ENCODE results near the gene PROC.
"Not testable (repeated sequence)": the region's sequence is repeated elsewhere in the genome, so short reads cannot be mapped to it uniquely, and the experiment has no call there.

PROC gene

DNA sequence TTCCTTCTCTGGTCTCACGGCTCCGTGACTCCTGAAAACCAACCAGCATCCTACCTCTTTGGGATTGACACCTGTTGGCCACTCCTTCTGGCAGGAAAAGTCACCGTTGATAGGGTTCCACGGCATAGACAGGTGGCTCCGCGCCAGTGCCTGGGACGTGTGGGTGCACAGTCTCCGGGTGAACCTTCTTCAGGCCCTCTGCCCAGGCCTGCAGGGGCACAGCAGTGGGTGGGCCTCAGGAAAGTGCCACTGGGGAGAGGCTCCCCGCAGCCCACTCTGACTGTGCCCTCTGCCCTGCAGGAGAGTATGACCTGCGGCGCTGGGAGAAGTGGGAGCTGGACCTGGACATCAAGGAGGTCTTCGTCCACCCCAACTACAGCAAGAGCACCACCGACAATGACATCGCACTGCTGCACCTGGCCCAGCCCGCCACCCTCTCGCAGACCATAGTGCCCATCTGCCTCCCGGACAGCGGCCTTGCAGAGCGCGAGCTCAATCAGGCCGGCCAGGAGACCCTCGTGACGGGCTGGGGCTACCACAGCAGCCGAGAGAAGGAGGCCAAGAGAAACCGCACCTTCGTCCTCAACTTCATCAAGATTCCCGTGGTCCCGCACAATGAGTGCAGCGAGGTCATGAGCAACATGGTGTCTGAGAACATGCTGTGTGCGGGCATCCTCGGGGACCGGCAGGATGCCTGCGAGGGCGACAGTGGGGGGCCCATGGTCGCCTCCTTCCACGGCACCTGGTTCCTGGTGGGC lies 10.0 kb downstream of the PROC start:
- no peak for DNase-seq (ENCODE audit: low read depth)

DNA sequence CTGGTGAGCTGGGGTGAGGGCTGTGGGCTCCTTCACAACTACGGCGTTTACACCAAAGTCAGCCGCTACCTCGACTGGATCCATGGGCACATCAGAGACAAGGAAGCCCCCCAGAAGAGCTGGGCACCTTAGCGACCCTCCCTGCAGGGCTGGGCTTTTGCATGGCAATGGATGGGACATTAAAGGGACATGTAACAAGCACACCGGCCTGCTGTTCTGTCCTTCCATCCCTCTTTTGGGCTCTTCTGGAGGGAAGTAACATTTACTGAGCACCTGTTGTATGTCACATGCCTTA lies 10.5 kb downstream of the PROC start:
- DNase-seq (ENCODE audit: low read depth): no peak

DNA sequence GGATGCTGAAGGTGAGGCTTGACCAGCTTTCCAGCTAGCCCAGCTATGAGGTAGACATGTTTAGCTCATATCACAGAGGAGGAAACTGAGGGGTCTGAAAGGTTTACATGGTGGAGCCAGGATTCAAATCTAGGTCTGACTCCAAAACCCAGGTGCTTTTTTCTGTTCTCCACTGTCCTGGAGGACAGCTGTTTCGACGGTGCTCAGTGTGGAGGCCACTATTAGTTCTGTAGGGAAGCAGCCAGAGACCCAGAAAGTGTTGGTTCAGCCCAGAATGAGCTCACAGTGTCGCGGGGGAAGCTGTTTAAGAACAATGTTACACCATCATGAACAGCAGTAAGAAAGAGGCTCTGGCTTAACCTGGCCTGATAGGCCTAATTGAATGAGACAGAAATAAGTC lies 11.1 kb downstream of the PROC start:
- DNase-seq (ENCODE audit: low read depth): no peak

DNA sequence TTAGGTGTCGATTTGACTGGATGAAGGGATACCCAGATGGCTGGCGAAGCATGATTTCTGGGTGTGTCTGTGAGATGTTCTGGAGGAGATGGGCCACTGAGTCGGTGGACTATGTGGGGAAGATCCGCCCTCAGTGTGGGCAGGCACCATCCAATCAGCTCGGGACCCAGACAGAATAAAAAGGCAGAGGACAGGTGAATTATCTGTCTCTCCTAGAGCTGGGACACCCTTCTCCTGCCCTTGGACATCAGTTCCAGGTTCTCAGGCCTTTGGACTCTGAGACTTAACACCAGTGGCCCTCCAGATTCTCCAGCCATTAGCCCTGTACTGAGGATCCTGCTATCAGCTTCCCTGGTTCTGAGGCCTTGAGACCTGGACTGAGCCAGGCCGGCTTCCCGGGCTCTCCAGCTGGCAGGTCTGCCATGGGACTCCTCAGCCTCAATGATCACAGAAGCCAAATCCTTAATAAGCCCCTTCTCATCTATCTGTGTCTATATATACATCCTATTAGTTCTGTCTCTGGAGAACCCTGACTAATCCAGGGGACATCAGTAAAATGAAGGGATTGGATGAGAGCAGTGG lies 11.7 kb downstream of the PROC start:
- no peak for DNase-seq (ENCODE audit: low read depth)

DNA sequence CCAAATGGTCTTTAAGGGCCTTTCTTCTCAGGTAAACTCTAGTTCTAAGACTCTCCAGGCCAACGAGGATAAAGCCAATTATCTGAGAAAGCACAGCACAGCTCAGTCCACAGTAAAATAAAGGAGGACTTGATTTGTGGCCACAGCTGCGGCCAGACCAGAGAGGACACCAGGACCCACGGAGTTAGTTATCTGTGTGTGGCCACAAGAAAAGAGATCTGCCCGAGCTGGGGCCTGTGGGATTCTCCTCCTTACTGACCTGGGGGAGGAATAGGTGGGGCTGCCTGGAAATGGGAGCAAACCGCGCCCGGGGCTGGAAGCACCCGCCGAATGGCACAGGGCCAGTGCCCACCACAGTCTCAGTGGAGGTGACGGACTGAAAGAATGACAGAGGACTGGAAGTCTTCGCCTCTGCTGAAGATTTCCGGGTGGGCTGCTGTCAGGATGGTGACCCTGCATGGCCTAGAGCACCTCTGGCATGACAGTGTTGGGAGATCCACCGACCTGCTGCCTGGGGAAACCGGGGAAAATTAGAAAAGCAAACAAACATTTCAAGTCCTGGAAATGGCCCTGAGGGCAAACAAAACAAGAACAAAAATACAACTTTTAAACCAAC lies 13.3 kb downstream of the PROC start:
- no peak for DNase-seq (ENCODE audit: low read depth)

DNA sequence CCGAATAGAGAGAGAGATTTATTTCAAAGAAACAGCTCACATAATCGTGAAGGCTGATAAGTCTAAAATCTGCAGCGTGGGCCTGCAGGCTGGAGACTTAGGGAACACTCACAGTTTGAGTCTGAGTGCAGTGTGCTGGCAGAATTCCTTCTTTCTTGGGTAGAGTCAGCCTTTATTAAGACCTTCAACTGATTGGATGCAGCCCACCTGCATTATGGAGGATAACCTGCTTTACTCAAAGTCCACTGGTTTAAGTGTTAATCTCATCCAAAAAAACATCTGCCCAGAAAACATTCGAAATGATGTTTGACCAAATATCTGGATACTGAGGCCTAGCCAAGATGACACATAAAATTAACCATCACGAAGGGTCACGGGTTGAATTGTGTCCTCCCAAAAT lies 16.3 kb downstream of the PROC start:
- DNase-seq (ENCODE audit: low read depth): no peak

DNA sequence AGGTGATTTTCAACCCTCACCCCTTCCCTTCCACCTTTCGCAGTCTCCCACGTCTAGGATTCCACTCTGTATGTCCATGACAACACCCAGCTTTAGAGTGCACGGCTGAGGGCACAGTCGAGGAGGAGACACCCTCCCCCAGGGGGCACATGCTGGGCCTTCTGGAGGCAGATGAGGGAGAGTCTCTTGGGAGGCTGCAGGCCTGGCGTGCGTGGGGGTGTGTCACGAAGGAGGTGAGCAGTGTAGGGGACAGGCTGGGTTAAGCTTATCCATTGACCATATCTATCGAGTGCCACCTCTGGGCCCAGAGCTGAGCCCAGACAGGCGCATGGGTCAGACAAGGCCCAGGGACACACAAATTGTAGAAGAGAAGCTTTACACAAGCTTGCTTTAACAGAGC lies 18.8 kb downstream of the PROC start:
- no peak for DNase-seq (ENCODE audit: low read depth)

DNA sequence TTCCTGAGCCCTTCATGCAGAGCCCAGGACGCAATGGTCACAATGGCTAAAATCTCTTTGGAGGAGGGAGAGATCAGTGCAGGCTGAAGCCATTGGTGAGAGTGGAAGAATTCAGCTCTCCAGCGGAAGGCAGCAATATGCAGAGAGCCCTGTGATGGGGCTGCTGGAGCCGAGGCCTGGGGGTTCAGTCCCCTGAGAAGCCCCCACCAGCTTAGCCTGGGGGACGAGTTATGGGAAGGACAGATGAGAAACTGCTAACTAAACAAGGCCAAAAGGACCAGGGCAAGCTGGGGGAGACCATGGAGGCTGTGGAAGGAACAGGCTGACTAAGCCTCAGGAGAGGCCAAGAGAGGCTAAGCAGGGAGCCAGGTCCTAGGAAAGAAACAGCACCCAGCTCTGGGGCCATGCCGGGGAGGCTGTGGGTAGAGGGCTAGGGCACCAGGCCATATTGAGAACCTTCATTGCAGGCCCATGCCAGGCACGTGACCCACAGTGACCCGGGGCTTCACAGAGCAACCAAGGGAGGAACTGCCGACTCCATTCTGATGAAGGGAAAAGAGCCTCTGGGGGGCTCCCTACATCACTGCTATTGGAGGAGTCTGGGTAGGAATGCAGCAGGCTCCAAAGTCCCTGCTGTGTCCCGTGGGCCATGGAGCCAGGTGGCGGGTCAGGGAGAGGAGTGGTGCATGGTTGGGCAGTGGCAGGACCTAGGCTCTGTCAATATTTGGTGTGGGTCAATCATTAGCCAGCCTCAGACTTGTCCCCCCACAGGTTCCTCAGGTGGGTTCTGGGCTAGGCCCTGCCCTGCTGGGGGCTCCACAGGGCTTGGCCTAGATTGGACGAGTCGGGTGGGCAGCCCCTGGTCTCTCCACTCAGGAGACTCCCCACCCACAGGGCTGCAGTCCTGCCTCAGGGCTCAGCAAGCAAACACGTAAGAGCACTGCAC lies 19.8 kb downstream of the PROC start:
- no peak for DNase-seq (ENCODE audit: low read depth)

DNA sequence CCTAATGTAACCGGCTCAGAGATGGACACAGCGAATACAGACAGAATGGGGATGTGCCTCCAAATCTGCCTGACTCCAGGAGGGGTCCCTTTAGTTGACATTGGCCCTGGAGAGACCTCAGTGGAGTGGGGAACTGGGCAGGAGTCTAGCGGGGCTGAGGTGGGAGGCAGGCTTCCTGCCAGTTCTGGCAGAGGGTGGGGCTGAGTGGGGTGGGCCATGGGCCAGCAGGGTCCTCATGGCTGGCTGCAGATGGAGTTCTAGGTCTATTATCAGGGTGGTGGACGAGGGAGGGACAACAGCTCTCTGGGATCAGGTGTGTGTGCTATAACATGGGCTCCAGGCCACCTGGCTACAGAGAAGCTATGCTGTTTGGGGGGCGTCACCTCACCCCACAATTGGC lies 21.1 kb downstream of the PROC start:
- no peak for DNase-seq (ENCODE audit: low read depth)

DNA sequence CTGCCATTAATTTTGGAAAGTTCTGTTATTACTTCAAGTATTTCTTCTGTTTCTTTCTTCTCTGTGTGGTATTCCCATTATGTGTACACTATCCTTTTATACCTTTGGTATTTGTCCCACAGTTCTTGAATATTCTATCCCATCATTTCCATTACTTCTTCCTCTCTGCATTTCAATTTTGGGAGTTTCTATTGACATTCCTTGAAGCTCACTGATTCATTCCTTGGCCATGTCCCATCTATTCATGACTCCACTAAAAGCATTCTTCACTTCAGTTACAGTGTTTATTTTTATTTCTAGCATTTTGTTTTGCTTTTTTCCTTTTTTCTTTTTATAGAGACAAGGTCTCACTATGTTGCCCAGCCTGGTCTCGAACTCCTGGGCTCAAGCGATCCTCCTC lies 30.3 kb downstream of the PROC start:
- DNase-seq (ENCODE audit: low read depth): no peak

DNA sequence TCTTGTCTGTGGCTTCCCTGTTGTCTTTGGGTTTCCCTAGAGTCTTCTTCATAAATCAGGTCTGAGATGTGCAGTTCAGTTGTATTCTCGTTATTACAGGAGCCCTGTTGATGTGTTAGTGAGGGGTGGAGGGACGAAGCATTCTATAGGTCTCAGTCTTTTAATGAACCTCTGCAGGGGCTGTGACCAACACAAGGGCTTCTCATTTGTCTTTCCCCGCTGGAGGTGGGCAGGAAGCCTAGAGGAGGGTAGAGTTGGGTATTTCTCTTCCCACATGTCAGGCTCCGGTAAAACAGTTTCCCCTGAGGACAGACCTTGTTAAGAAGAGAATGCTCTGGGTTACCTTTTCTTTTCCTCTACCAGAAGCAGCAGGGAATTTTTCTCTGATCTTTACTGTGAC lies 31.2 kb downstream of the PROC start:
- DNase-seq (ENCODE audit: low read depth): no peak

DNA sequence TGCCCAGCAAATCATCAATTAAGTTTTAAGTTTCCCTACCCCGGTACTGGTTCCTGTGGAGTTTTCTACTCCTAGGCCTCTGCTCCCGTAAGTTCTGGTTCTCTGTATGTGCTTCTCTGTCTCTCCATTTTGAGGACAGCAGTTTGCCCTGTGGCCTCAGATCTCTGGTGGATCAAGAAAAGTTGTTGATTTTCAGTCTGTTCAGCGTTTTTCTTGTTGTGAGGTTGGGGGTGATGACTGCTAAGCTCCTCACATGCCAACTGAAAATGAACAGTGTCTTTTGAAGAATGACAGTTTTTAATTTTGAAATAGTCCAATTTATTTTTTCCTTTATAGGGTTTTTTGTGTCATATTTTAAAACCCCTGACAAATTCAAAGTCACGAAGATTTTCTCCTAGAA lies 31.7 kb downstream of the PROC start:
- no peak for DNase-seq (ENCODE audit: low read depth)

DNA sequence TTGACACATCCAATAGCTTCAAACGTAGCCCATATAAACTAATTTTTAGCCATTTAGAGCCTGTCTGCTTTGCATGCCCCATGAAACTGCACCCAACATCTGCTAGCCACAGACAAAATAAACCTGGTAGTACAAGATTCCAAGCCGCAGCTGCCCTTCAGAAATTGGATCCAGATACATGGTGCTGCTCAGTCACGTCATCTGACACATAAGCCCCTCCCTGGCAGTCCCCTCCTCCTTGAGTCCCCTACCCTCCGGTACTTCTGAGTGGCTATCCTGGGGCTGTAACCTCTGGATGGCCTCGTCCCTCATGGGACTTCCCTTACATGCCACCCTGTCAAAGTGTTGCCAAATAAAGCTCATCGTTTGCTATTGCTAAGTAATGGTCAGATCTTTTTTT lies 33.8 kb downstream of the PROC start:
- no peak for DNase-seq (ENCODE audit: low read depth)

DNA sequence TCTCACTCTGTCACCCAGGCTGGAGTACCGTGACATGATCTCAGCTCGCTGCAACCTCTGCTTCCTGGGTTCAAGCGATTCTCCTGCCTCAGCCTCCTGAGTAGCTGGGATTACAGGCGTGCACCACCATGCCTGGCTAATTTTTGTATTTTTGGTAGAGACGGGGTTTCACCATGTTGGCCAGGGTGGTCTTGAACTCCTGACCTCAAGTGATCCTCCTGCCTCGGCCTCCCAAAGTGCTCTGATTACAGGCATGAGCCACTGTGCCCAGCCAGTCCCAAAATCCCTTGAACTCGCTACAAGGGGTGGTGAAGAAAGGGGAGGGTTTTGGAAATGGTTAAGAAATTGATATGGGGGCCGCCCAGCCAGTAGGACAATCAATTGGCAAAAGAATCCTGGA lies 34.2 kb downstream of the PROC start:
- DNase-seq (ENCODE audit: low read depth): not testable (repeated sequence)

DNA sequence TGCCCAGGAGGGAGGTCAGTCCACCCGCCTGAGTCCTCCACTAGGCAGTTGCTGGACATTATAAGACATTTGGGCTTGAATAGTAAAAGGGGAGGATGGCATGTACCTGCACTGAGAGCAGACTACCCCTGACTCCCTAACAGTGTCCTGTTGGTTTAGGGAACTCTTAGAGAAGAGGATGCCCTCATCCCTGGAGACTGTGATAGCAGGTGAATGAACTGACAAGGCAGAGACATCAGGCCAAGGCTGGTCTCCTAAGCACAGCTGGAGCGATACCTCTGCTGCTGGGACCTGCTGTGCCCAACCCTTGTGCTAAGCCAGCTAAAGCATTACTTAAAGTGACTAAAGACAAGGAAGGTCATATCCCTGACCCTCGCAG lies 34.8 kb downstream of the PROC start:
- DNase-seq (ENCODE audit: low read depth): no peak

DNA sequence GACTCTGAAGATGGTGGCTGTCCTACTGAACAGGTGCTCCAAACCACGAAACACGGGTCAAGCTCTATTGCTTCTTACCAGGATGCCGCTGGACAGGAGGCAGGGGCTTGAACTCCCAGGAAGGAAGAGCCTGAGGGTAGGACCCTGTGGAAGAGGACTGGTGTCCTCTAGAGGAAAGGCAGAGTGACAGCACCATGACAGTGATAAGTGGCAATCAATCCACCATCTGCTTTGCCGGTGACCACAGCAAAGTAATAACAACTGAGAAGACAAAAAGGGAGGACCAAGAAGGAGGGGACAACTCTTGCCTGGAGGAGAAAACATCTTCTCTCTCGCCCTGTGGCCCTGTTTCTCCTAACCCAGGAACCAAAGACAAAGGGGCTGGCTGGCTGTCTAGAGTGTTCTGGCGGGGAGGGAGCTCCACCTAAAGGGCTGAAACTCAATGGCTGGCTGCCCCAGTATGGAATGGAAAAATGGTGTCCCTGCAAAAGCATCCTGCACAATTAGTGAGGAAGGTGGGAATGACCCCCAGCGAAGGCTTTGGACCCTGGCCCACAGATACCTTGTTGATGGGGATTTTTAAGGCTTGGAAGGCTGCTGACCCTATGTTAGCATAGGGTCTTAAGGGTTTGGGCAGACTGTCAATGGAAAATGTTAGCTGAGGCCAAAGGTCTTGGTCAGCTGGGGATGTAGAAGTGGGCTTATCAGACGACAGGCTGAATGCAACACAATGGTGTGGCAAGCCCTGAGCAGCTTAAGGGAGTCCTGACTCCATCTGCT lies 35.4 kb downstream of the PROC start:
- no peak for DNase-seq (ENCODE audit: low read depth)

DNA sequence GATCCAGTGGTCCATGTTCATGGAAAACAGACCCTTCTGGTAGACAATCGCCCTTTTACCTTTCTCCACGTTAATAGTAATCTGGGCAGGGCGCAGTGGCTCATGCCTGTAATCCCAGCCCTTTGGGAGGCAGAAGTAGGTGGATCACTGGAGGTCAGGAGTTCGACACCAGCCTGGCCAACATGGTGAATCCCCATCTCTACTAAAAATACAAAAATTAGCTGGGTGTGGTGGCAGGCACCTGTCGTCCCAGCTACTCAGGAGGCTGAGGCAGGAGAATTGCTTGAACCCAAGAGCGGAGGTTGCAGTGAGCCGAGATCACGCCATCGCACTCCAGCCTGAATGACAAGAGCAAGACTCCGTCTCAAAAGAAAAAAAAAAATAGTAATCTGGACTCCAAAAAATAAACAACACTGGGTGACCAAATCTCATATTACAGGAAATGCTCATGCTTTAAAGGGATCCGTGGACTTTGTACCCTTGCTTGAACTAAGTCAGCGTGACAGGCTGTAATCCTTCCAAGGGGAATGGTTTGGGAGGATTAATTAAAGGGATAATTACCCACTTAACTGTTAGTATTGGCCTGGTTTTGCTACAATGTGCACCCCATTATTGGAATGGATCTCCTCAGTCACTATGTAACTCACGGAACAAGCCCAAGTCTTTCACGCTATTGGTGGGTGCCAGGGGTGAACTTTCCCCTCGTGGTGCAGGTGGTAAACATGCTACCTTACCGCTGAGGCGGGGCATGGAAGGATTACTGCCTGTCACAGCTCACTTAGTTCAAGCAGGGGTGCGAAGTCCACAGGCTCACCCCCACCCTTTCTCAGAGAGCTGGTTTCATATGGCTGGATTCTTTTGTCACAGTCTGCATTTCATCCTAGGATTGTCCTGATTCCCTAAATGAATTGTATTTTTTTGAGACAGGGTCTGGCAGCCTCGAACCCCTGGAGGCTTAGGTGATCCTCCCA lies 36.7 kb downstream of the PROC start:
- DNase-seq (ENCODE audit: low read depth): no peak

DNA sequence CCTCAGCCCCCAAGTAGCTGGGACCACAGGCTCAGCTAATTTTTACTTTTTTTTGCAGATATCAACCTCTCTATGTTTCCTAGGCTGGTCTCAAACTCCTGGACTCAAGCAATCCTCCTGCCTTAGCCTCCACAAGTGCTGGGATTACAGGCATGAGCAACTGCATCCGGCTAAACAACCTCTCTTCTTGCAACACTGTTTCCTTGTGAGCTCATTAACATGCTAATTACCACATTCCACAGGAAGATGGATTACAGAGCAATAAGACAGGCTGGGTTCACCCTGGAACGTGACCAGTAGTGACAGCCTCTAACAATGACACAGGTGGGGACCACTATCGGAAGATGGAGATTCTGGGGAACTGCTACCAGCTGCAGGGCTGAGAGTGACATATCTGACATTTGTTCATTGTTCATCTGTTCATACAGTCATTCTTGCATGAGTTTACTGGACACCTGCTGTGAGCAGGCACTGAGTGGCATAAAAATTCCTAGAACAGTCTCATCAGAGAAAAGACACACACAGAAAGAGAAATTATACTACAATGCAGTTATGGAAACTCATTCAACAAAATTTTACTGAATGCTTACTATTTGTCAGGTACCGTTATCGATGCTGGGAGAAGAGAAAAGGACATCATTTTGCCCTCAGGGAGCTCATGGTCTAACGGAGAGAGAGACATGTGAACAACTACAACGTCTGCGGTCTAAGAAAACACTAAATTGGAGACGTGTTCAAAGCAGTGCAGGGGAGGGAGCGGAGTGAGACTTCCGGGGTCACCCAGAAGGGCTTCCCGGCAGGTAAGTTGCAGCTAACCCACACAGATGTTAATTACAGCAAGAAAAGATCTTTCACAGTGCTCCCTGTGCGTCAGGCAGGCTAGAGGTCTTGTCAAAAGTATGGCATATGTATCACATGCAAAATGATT lies 37.6 kb downstream of the PROC start:
- no peak for DNase-seq (ENCODE audit: low read depth)

DNA sequence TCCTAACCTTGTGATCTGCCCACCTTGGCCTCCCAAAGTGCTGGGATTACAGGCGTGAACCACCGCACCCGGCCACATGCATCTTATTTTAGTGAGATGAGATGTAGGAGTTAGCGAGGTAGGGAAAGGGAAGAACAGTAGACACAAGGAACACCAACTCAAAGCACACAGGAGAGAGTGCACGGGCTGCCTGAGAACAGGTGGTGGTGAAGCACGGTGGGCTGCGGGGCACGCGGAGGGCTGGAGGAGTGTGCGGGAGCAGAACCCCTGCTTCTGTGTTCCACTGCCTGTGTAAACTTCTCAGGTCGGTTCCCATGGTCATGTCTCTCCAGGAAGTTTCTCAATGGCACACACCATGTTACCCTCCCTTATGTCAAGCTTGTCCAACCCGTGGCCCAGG lies 38.7 kb downstream of the PROC start:
- no peak for DNase-seq (ENCODE audit: low read depth)

DNA sequence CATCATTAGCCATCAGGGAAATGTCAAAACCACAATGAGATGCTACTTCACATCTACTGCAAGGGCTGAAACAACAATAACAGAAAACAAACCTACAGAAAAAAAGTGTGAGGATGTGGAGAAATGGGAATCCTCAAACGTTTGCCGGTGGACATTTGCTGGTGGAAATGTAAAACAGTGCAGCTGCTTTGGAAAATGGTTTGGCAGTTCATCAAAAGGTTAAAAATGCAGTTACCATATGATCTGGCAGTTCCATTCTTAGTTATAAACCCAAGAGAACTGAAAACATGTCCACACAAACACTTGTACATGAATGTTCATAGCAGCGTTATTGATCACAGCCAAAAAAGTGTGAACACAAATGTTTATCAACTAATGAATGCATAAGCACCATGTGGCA lies 44.2 kb downstream of the PROC start:
- DNase-seq (ENCODE audit: low read depth): no peak

Measured in activated T-helper 9 cell treated with anti-CD3 and anti-CD28 coated beads, Interleukin-2, amount 50 U/mL, for 16 hours (primary cell).